WERI-Rb-1 (cell line): ENCODE data around the gene TBC1D12.

Experiments
- DNase-seq: peaks from one replicate; pipeline ENCODE4 v3.0.0-alpha.2; 2020
- H3K27ac ChIP-seq: fragments of 250-450 bp; sonication (Bioruptor Pico); 2 replicates; pipeline ENCODE4 v1.5.1; 2020; ENCODE audit warnings: mild to moderate bottlenecking, moderate library complexity
- H3K27me3 ChIP-seq: fragments of 250-450 bp; sonication (Bioruptor Pico); 2 replicates; pipeline ENCODE4 v1.5.1; 2021; ENCODE audit warnings: mild to moderate bottlenecking, low read depth, moderate library complexity; ENCODE audit not compliant: insufficient read depth, severe bottlenecking
- H3K36me3 ChIP-seq: fragments of 250-450 bp; sonication (Bioruptor Pico); 2 replicates; pipeline ENCODE4 v1.5.1; 2020; ENCODE audit warnings: mild to moderate bottlenecking, moderate library complexity
- H3K4me3 ChIP-seq: 2 replicates; pipeline ENCODE4 v1.5.1; 2011; ENCODE audit warnings: low read depth, mild to moderate bottlenecking, control low read depth, low read length
- H3K9me3 ChIP-seq: fragments of 250-450 bp; sonication (Bioruptor Pico); 2 replicates; pipeline ENCODE4 v1.5.1; 2021; ENCODE audit warnings: mild to moderate bottlenecking, moderate library complexity; ENCODE audit not compliant: severe bottlenecking
- TF ChIP-seq, protein P1 (sequence below): IDR thresholded peaks from 2 replicates; pipeline ENCODE4 v1.5.1; 2011; ENCODE audit warnings: low read depth, mild to moderate bottlenecking, control low read depth, inconsistent platforms, low read length

Gene TBC1D12

DNA sequence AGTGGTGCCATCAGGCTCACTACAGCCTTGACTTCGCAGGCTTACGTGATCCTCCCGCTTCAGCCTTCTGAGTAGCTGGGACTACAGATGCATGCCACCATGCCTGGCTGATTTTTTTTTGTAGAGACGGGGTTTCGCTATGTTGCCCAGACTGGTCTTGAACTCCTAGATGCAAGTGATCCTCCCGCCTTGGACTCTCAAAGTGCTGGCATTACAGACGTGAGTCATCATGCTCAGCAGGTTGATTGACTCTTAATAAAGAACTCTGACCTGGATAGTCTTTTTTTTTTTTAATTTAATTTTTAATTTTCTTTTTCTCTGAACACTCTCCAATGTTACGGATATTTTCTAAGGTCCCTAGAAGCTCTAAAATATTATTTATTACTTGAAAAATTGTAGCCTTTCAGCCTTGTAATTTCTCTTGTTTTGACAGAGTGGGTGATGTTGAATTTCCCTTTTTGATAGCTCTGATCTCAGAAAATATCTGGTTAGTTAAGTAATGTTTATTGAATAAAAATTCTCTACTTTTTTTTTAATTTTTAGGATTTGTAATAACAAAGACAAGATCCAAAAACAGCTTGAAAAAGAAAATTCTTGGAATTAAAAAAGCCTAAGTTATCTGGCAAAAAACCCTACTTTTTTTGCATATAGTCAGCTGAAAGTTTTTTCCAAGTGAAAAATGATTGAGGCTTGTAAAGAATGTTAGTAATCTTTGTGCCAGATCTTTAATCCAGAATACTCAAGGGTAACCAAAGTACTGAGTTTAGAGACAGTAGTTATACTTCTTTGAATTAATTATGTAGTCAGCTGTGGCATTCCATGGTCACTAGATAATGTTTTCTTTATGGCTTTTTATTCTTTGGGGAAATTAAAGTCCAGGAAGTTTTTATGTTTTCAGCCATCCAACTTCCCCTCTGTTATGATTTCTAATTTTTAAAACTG is 26.7 kb downstream of the TBC1D12 start:
- TF ChIP-seq, protein P1, sequence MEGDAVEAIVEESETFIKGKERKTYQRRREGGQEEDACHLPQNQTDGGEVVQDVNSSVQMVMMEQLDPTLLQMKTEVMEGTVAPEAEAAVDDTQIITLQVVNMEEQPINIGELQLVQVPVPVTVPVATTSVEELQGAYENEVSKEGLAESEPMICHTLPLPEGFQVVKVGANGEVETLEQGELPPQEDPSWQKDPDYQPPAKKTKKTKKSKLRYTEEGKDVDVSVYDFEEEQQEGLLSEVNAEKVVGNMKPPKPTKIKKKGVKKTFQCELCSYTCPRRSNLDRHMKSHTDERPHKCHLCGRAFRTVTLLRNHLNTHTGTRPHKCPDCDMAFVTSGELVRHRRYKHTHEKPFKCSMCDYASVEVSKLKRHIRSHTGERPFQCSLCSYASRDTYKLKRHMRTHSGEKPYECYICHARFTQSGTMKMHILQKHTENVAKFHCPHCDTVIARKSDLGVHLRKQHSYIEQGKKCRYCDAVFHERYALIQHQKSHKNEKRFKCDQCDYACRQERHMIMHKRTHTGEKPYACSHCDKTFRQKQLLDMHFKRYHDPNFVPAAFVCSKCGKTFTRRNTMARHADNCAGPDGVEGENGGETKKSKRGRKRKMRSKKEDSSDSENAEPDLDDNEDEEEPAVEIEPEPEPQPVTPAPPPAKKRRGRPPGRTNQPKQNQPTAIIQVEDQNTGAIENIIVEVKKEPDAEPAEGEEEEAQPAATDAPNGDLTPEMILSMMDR: no peak
- Histone ChIP-seq H3K27me3 (no peaks in the 10 kb centered on the region), H3K27ac (no peak overlapping the region), H3K9me3 (peaks cover 4% of the 10 kb centered on the region), H3K4me3 (no peak overlapping the region), H3K36me3 (no peaks in the 10 kb centered on the region)
- no peak for DNase-seq

DNA sequence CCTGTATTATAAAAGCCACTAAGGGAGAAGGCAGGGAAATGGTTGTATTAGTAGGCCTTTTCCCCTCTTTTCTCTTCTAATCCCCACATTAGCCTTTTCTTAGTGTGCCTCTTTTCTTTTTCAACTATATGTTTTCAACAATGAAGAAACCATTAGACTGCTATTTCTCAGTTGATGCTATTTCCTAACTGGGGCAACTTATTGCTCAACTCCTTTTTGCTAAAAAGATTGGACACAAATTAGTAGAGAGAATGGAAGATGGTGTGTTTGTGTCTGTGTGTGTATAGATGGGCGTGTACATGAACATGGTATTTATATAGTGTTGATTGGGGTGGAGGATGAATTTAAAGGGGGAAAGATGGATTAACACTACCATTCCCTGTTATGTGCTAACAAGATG is 28.4 kb downstream of the TBC1D12 start:
- no peak overlapping the region for H3K27ac ChIP-seq
- no peaks in the 10 kb centered on the region for H3K9me3 ChIP-seq
- no peak for DNase-seq
- TF ChIP-seq, protein P1: no peak
- H3K36me3 ChIP-seq: no peaks in the 10 kb centered on the region
- no peaks in the 10 kb centered on the region for H3K27me3 ChIP-seq
- no peak overlapping the region for H3K4me3 ChIP-seq

DNA sequence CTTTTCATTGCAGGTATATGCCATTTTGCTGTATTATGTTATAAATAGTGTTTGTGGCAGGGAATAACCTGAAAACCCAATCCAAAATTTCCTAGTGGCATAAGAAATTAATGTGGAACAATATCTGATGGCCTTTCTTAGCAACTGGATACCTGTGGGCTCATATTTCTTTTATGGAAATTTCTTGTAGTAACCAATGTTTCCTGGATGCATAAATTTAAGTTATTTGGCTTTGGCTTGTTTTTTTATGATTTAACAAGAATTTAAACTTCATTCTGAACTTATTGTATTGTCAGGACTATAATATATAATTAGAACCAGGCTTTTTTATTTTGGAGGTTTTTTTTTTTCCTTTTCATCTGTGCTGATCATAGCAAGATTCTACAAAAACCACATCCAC is 30.1 kb downstream of the TBC1D12 start:
- TF ChIP-seq, protein P1: no peak
- Histone ChIP-seq H3K27ac (no peak overlapping the region), H3K4me3 (no peak overlapping the region), H3K27me3 (no peaks in the 10 kb centered on the region), H3K9me3 (no peaks in the 10 kb centered on the region), H3K36me3 (no peaks in the 10 kb centered on the region)
- no peak for DNase-seq

DNA sequence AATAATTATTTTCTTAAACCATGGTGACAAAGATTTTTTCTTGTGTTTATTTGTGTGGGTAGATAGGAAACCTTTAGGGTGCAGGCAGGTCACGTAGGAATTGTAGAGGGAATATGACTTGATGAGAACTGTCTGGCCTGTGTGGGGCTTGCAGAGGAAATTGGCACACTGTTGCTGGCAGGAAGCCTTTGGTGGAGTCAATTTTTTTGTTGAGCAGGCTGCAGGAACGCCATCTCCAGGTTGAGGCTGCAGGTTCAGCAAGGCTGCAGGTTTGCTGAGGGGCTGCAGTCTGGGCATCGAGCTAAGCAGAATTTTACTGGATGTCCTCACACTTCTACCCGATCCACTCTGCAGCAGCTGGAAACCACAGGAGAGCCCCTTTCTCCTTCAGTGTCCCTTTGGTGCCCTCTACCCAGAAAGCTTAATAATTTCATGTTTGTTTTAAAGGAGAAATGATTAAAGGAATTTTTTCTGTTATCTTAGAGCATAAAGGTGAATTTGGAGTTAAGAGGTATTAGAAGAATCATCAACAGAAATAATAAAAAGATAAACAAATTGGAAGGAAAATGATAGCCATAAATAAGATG is 37.0 kb downstream of the TBC1D12 start:
- no peak overlapping the region for H3K27ac ChIP-seq
- no peaks in the 10 kb centered on the region for H3K27me3 ChIP-seq
- TF ChIP-seq, protein P1: no peak
- H3K36me3 ChIP-seq: no peaks in the 10 kb centered on the region
- no peak for DNase-seq
- no peak overlapping the region for H3K4me3 ChIP-seq
- H3K9me3 ChIP-seq: no peaks in the 10 kb centered on the region

DNA sequence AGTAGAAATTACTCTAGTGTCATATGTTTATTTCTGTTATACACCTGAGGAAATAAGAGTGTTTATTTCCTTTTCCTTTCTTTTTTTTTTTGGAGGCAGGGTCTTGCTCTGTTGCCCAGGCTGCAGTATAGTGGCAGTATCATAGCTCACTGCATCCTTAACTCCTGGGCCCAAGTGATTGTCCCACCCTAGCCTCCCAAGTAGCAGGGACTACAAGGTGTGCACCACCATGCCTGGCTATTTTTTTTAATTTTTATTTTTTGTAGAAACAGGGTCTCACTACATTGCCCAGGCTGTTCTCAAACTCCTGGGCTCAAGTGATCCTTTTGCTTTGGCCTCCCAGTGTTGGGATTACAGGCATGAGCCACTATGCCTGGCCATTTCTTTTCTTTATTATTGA is 37.8 kb downstream of the TBC1D12 start:
- no peaks in the 10 kb centered on the region for H3K27me3 ChIP-seq
- H3K9me3 ChIP-seq: no peaks in the 10 kb centered on the region
- H3K27ac ChIP-seq: no peak overlapping the region
- TF ChIP-seq, protein P1: no peak
- no peaks in the 10 kb centered on the region for H3K36me3 ChIP-seq
- DNase-seq: no peak
- no peak overlapping the region for H3K4me3 ChIP-seq
